Cerebellar cortex (tissue), 1 donor: ENCODE measurements around the gene TBC1D1.

Experiments used
- DNase-seq: peaks from one replicate; pipeline ENCODE4 v3.0.0-alpha.2; 2015; ENCODE audit warnings: low spot score

The TBC1D1 gene

DNA sequence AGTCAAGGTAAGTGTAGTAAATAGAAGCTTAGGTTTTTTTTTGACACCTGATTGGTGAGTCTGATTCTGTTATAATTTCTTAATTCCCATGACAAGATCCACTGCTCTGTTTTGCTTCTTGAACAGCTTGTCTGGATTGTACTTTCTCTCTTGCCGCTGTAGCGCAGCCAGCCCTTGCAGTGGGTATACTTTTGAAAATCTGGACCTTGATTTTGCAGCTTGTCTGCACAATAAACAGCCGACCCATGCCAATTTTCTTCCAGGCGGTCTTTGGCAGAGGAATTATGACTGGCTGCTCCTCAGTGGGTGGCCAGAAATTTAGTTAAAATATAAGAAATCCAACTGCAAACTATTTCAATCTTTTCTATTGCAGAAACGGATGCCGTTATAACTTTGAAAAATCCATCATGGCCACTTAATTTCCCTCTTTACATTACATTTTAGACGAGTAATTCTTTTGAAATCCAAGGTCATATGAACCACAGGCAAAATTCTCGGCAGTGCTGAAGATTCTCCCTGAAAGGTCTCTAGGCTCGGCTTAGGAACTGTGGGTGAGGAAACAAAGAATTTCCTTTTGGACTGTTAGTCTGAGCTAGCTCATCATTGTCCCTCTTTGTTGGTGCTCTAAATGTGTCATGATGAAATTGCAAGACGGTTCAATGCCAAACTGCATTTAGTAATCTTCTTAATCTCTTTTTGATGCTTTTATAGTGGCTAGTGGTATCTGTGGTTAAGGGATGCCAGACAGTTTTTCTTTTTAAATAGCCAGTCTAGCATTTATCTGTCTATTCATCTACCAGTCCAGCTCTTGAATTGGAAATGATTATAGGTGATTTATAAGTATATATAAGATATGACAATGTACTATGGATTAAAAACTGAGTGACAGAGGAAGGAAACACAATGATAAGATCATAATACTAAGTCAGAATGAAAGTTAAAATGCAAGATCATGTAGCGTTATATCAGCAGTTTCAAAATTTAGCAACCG, 37.8 kb downstream of the TBC1D1 start:
- DNase-seq, result peak; percentile 72

DNA sequence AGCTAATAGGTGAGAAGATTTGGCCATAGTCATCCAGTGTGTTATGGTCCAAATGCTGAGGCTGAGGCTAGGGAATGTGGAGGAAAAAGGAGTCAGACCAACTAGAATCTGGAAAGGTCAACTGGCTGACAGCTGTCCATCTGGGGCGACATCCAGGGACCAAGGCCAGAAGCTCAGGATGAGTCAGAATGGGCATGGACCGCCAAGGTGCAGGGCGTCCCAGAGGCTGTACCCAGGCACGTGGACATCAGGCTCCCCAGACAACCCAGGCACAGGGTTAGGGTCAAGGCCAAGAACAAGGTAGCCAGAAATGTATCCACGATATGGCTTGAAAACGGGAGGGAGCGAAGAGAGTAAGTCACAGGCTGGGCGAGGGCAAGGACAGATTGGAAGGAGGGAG, 43.2 kb downstream of the TBC1D1 start:
- DNase-seq, result no peak

DNA sequence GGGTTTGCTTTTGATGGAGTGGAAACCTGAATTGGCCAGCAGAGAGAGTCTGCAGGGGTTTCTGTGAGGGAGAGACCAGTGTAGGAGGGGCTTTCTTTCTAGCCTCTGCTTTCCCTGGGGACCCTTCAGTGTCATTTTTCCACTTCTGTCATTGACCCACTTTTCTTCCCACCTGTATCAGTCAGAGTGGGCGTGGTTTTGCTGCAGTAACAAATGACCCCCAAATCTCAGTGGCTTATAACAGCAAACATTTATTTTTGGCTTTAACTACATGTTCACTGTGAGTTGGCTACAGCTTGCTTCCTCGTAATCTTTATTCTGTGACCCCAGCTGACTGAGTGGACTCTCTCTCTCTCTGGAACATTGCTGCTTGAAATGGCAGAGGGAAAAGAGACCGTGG, 43.7 kb downstream of the TBC1D1 start:
- DNase-seq, result no peak

DNA sequence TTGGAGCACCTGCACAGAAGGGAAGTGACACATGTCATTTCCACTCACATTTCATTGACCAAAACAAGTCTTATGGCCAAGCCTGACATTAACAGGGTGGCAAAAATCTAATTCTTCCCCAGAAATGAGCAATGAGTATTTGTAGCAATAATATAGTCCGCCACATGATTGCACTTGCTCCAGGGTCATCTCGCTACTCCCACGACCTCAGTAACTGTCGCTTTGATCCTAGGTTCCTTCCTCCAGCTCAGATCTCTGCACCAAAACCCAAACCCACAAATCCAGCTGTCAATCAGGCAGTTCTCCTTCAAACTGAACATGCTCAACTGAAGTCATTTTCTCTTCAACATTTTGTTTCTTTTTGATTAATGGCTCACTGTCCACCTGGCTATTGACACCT, 44.1 kb downstream of the TBC1D1 start:
- DNase-seq, result no peak

DNA sequence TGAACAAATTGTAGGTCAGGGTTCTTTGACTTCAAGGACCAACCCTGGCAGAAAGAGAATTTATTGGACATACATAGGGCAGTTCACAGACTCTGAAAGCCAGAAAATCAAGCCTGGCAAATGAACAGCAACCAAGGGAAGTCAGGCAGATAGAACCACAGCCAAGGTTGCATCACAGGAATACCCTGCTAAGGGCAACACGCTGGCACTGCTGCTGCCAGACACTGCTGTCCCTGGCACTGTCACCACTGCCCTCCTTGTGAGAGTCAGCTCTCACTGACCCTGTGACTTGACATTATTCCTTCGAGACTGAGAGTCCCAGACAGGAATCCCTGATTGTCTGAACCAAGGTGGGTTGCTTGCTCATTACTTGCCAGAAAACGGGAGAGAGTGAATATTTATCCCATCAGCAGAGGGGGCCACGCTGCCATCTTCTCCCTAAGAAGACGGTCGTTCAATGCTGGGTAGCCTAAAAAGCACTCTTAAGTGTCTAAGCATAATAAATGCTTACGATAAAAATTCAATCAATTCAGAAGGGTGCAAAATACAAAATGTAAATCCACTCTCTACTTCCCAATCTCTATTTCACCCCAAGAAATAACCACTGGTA, 46.1 kb downstream of the TBC1D1 start:
- DNase-seq, result peak; percentile 70

DNA sequence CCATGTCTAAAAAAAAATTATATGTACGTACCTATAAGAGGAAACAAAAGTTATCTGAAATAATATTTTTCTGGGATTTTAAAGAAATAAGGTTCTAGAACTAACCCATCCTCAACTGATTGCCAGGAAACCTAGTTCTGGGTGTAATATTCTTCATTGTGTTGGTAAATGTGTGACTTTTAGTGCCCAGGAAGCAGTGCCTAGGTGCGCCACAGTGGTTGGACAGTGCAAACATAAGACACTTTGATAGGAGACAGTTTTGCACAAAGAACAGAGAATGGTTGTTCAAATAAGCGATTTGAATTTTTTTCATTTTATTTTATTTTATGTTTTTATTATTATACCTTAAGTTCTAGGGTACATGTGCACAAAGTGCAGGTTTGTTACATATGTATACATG, 47.3 kb downstream of the TBC1D1 start:
- DNase-seq, result no peak

DNA sequence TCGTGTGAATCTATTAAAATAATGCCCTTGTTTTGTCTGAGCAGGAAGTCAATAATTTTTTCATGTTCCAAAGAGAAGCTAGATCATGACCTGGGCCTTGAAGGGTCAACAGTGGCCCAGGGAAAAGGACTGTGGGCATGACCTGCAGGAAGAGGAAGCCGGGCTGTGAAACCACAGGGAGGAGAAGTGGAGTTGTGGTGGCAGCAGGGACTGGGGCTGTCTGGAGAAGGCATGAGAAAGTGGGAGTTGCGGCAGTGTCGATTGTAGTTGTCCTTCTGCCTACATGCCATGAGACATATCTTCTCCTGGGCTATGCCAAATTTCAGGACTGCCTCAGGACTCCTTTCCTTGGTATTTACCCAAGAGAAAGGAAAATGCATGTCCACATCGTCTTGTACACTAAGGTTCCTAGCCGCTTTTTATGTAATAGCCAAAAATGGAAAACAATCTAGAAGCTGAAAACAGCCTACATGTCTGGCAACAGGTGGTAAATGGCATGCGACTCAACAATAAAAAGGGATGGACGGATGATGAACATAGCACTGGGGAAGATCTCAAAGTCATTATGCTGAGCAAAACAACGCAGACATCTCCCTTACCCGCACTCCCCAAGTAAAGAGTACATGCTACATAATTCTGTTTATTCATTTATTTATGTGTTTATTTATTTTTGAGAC, 55.8 kb downstream of the TBC1D1 start:
- DNase-seq, result no peak

DNA sequence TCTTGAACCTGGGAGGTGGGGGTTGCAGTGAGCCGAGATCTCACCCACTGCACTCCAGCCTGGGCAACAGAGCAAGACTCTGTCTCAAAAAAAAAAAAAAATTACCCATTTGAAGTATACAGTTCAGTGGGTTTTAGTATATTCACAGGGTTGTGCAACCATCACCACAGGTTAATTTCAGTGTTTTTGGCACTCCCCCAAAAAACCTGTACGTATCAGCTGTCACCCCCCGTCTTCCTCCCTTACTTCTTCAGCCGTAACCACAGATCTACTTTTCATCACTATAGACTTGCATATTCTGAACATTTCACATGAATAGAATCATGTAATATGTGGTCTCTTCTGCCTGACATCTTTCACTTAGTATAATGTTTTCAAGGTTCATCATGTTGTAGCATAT, 57.7 kb downstream of the TBC1D1 start:
- DNase-seq, result no peak

DNA sequence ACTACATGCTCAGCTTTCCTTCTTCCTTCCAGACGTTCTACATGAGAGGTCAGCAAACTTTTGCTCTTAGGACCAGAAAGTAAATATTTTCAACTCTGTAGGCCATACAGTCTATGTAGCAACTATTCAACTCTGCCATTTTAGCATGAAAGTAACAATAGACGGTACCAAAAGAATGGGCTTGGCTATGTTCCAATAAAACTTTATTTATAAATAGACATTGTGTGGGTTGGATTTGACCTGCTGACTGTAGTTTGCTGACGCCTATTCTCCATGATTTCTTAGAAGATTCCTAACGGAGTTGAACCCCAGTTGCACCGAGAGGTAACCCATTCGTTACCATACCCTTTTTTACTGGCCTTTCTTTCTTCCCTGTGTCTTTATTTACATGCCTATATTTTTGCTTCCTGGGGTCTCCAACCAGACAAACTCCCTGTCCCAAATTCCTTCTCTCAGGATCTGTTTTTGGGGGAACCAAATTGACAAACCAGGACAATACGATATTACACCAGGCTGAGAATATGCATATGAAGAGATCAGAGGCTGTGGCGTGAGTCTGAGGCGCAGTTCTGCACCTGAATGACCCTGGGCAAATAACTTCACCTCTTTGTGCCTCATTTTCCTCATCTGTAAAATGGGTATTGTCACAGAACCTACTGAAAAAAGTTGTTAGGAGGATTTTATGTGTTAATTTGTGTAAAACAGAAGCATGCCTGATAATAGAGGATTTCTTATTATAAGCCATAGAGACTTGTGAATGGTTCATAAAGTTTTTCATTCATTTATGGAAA, 58.9 kb downstream of the TBC1D1 start:
- DNase-seq, result no peak

DNA sequence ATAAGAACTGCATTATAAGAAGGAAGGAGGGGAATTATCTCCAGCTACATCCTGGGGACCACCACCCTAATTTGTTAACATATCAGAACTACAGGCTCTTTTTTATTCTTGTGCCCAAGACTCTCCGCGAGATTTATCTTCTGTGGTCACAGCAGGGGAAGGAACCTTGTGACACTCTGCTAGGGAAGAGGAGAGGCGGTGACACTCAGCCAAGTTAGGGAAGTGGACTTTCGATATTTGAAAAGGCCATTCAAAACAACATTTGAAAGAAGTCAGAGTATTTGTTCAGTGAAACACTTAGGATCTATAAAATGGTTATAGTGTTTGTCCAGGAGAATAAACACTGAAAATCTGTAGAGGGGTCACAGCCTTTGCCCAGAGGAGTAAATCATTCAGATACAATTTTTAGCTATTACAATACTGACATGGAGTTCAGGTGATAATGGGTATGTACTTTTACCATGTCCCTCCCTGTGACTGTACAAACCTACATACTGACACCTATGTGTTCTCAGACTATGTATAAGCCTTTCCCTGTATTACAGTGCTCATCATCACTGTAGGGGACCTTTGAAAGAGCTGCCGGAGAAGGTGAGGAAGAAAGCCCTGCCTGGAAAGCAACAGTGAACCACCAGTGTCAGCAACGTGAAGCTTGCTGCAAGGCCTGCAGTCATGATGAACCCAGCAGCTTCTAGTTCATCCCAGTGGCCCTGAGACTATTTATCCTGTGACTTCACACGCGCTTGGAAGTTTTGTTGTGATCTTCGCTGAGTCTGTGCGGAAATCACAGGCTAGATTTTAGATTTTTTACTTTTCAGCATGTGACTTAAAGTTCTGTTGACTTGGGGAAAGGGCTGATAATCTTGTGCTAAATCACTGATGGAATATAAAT, 60.8 kb downstream of the TBC1D1 start:
- DNase-seq, result no peak

DNA sequence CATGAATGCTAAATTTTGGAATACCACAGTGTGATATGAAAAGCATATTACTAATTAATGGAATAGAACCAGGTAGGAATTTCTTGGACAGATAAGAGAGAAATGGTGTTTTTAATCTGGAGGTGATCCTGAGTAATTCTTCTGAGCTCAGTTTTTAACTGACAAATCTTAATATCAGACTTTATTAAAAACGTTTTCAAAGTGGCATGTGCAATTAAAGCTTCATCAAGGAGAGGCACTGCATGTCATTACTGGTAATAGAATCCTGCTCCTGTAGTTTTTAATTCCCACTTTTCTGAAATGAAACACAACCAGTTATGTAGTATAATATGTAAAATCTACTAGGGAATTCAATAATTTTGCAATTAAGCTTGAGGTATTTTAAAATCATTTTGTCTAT, 62.3 kb downstream of the TBC1D1 start:
- no peak for DNase-seq

DNA sequence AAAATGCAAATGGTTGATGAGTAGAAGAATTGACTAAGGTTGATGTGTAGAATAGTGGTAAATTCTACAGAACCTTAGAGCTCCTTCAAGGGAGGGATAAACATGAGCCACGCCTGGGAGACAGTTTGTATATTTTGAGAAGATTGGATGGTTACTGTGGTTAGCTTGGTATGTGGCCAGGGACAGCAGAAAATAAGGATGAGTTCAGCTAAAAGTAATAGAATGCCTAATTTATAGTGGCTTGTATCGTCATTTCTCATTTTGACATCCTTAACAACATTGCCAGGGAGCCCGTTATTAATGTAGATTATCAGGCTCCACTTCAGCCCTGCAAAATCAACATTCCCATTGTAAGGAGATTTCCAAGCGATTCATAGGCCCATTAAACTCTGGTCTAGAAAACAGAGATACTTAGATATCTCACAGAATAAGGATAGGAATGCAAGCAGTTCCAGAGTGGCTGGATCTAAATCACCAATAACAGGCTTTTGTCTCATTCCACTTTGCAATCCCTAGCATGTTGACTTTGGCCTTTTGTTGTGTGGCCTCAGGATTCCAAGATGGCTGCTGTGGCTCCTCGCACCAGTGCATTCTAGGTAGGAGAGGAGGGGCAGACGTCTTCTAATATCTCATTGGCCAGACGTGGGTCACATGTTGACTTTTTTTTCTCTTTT, 62.9 kb downstream of the TBC1D1 start:
- no peak for DNase-seq

DNA sequence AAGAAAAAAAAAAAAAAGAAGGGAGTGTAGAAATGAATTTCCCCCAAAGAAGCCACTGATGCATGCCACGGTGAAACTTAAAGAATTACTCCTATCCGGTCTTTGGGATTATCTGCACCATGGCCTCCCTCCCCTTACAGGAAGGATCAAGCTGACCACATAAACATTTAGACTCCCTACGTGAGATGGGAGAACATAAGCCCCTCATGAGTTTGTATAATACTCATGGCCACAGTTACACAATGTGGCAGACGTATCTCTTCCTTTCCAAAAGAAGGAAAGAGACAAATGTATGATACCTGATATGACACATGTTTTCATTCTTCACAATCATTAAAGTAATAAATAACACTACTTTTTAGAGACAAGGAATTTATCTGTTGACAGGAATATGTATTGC, 66.1 kb downstream of the TBC1D1 start:
- DNase-seq, result no peak

DNA sequence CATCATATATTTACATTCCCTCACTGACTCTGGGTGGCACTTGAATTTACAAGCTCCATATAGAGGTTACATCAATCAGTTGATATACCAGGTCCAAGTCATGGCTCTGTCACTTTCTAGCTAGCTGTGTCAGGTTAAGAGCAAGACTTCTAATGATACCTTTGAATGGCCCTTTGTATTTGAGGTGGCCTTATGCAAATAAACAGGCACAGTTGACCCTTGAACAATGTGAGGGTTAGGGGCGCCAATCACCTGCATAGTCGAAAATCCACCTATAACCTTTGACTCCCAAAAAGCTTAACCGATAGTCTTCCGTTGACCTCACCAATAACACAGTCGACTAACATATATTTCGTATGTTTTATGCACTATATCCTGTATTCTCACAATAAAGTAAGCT, 68.0 kb downstream of the TBC1D1 start:
- DNase-seq, result no peak

DNA sequence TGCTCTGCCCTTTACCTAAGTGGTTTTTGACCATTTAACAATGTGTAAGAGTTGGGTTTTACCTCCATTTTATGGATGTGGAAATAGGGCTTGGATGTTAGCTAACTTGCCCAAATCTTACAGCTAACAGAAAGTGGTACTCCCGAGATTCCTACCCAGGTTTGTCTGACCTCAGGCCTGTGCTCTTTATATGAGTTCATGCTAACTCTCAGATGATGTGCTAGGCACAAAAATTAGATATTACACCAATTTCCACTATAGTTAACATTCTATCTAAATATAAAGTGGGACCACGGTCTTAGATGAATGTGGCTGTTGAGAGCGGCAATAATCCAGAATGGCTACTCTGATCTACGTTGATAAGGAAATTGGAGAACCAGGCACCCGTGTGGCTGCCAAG, 69.2 kb downstream of the TBC1D1 start, which contains the start of gene PTTG2:
Gene PTTG2, plus strand, starts transcription at position 301 of the 400 bp plus-strand sequence. Its CDS starts 37 bp downstream, at position 338.
- no peak for DNase-seq

DNA sequence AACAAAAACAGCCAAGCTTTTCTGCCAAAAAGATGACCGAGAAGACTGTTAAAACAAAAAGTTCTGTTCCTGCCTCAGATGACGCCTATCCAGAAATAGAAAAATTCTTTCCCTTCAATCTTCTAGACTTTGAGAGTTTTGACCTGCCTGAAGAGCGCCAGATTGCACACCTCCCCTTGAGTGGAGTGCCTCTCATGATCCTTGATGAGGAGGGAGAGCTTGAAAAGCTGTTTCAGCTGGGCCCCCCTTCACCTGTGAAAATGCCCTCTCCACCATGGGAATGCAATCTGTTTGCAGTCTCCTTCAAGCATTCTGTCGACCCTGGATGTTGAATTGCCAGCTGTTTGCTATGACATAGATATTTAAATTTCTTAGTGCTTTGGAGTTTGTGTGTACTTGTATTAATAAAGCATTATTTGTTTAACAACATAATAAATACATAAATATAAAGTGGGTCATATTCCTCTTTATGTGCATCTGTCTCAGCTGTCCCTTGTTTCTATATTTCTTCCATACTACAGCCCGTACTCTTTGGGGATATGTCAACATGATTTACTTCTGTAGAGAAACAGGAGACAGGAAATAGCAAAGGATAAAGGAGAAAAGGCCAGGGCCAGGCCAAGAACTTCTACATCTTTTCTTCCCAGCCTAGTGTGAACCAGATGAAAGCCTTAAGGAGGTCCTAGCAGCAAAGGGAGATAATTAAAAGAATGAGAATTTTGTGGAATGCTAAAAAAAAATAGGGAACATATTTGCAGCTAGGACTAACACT, 70.0 kb downstream of the TBC1D1 start:
- no peak for DNase-seq

DNA sequence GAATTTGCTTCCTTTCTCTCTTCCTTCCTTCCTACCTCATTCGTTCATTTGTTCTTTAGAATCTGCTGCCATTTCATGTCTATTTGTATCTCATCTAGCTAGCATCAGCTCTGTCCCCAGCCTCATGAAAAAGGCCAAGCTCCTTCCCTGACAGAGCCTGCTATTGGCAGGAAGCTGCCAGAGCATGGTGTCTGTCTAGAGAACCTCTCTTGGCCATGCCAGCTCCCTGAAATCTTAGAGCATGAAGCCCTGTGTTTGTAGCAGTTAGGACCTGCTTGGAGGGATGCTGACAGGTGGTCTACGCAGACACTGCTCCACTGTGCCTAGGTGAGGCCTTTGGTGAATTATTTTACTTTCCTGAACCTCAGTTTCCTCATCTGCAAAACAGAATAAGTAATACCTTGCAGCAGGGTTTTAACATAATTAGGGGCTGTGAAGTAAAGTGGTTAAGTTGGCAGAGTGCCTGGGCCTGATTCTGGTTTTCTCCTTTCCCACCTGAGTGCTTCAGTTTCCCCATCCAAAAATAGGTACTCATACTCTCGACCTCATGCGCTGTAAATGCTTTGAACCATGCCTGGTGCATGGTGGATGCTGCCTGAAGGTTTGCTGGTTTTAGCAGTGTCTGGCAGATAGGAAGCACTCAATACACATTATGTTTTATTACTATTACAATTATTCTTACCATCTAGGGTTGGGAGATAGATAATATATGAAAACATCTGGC, 74.0 kb downstream of the TBC1D1 start:
- no peak for DNase-seq

DNA sequence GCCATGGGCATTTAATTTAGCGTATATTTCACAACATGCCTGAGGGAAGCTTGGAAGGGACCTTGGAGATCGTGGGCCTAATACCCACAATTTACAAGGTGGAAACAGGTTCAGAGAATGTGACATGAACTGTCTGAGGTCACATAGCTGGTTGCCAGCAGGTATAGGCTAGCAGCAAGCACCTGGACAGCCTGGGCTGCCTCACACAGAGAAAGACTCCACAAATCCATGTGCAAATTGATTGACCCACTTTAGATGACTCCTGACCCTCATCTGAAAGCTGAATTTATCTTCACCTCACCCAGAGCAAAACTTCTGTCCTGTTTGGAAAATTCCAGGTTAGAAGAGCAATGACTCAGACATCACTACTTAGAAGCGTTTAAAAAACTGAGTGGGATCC, 75.2 kb downstream of the TBC1D1 start:
- DNase-seq, result no peak

DNA sequence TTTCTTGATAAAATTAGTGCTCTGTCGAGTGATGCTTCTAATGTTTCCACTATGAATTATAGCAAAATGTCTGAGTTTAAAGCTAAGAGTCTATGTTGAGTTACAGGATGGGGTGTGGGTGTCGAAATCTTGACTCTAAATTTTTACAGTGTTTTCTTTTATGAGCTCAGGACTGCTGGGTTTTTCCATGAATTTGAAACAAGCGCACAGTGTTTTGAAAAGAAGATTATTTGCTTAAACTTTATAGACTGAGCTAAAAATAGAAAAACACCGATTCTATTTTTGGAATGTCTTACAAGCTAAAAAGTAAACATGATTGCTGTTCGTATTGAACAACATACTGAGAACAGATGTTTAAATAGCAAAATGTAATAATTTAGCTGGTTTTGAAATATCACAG, 76.9 kb downstream of the TBC1D1 start:
- no peak for DNase-seq
